ENCODE data around the gene ERFL. TPM values are rescaled to one million over a fixed set of nuclear protein-coding genes. Genes with fewer than 3 reads are reported as not detected.

ERFL gene
- total RNA-seq, 3 donors from 2014 or later = 0.83 to 2.0 (median 1.5) TPM

- no peaks in the 10 kb centered on the region for H3K9me3 Mint-ChIP-seq
- H3K36me3 Mint-ChIP-seq (ENCODE audit: insufficient read depth) = peaks cover 29% of the 10 kb centered on the region
- ATAC-seq (no peak), DNase-seq (no peak)
- H3K4me1 Mint-ChIP-seq (ENCODE audit: low read depth) = peaks cover 30% of the 10 kb centered on the region
- no peaks in the 10 kb centered on the region for H3K27me3 Mint-ChIP-seq (ENCODE audit: low read depth)
- no peak overlapping the region for H3K4me3 Mint-ChIP-seq
Measured at GRCh38 chr19:41906916-41907680, 21.2 kb downstream of the ERFL start.

GRCh38 chr19:41906271-41906670 lies 22.0 kb downstream of the ERFL start:
- DNase-seq (no peak), ATAC-seq (no peak)
- Mint-ChIP-seq H3K4me1 (ENCODE audit: low read depth) (peaks cover 24% of the 10 kb centered on the region), H3K27me3 (ENCODE audit: low read depth) (no peaks in the 10 kb centered on the region), H3K36me3 (ENCODE audit: insufficient read depth) (peaks cover 35% of the 10 kb centered on the region), H3K4me3 (no peak overlapping the region), H3K9me3 (no peaks in the 10 kb centered on the region)

- Mint-ChIP-seq H3K4me3 (no peak overlapping the region), H3K27me3 (ENCODE audit: low read depth) (no peaks in the 10 kb centered on the region), H3K36me3 (ENCODE audit: insufficient read depth) (peaks cover 34% of the 10 kb centered on the region), H3K4me1 (ENCODE audit: low read depth) (peaks cover 17% of the 10 kb centered on the region), H3K9me3 (no peaks in the 10 kb centered on the region)
- no peak for ATAC-seq
- DNase-seq = no peak
Measured at GRCh38 chr19:41905273-41906002, 22.8 kb downstream of the ERFL start.

DNA sequence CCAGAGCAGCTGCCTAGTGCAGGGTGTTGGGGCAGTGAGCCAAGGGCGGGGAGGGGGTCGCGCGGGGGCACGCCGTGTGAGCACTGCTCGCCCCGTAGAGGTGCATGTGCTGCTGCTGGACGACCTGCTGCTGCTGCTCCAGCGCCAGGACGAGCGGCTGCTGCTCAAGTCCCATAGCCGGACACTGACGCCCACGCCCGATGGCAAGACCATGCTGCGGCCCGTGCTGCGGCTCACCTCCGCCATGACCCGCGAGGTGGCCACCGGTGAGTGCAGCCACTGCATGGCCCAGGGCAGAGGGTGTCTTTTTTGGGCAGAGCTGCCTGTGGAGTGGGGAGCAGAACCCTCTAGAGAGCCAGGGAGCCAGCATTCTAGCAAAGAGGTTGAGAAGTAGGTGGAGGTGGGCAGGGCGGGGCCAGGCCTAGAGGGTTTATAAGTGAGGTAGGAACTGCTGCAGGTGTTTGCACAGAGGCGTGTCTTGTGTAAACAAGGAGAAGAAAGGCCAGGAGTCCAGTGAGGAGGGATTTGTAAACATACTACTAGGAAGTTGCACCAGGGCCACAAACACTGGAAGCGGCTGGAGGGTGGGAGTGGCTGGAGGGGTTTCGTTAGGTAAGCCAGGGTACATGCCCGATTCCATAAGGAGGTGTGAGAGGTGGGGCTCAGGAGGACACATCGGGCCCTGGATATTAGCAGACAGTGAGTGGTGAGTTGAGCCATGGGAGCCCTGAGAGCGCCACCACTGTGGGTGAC lies 24.0 kb downstream of the ERFL start:
- Mint-ChIP-seq H3K4me1 (ENCODE audit: low read depth) (peaks cover 20% of the 10 kb centered on the region), H3K4me3 (no peak overlapping the region), H3K36me3 (ENCODE audit: insufficient read depth) (peaks cover 38% of the 10 kb centered on the region), H3K9me3 (no peaks in the 10 kb centered on the region), H3K27me3 (ENCODE audit: low read depth) (no peaks in the 10 kb centered on the region)
- no peak for ATAC-seq
- no peak for DNase-seq

DNA sequence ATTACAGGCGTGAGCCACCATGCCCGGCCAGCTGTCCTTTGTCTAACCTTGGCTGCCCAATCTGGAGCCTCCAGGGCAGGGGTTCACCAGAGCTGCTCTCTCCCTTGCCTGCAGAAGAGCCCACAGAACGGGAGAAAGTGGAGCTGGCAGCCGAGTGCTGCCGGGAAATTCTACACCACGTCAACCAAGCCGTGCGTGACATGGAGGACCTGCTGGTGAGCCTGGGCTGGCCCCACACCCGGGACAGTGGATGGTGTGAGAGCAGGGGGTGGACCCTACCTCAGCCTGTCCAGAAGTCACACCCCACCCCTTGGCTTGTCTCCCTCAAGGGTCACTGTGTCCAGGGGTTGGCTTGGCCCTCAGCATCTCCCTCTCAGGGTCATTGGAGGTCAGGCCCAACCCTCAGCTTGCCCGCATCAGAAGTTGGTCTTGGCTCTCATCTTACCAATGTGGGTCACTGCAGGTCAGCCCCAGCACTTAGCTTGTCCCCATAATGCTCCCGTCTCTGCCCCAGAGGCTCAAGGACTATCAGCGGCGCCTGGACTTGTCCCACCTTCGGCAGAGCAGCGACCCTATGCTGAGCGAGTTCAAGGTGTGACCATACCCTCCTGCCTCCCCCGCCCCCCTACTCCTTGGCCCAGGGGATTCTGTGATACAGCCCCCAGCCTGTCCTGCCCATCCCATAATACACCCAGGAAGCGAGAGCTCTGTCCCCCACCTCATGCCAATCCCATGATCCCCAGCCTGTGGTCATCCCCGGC lies 24.9 kb downstream of the ERFL start:
- H3K36me3 Mint-ChIP-seq (ENCODE audit: insufficient read depth) = peaks cover 46% of the 10 kb centered on the region
- H3K4me3 Mint-ChIP-seq = no peak overlapping the region
- no peaks in the 10 kb centered on the region for H3K9me3 Mint-ChIP-seq
- ATAC-seq = no peak
- DNase-seq = no peak
- H3K27me3 Mint-ChIP-seq (ENCODE audit: low read depth) = no peaks in the 10 kb centered on the region
- peaks cover 27% of the 10 kb centered on the region for H3K4me1 Mint-ChIP-seq (ENCODE audit: low read depth)

- ATAC-seq (no peak), DNase-seq (no peak)
- no peaks in the 10 kb centered on the region for H3K9me3 Mint-ChIP-seq
- H3K36me3 Mint-ChIP-seq (ENCODE audit: insufficient read depth) = peaks cover 50% of the 10 kb centered on the region
- no peaks in the 10 kb centered on the region for H3K27me3 Mint-ChIP-seq (ENCODE audit: low read depth)
- no peak overlapping the region for H3K4me3 Mint-ChIP-seq
- peaks cover 33% of the 10 kb centered on the region for H3K4me1 Mint-ChIP-seq (ENCODE audit: low read depth)
Measured at GRCh38 chr19:41902594-41902993, 25.7 kb downstream of the ERFL start.

- ATAC-seq (no peak), DNase-seq (no peak)
- H3K9me3 Mint-ChIP-seq = no peaks in the 10 kb centered on the region
- H3K27me3 Mint-ChIP-seq (ENCODE audit: low read depth) = no peaks in the 10 kb centered on the region
- H3K4me1 Mint-ChIP-seq (ENCODE audit: low read depth) = peaks cover 34% of the 10 kb centered on the region
- H3K36me3 Mint-ChIP-seq (ENCODE audit: insufficient read depth) = peaks cover 47% of the 10 kb centered on the region
- no peak overlapping the region for H3K4me3 Mint-ChIP-seq
Measured at GRCh38 chr19:41901707-41902360, 26.4 kb downstream of the ERFL start.

GRCh38 chr19:41898235-41898634 lies 30.0 kb downstream of the ERFL start:
- ATAC-seq (no peak), DNase-seq (no peak)
- no peak overlapping the region for H3K4me3 Mint-ChIP-seq
- peaks cover 40% of the 10 kb centered on the region for H3K4me1 Mint-ChIP-seq (ENCODE audit: low read depth)
- H3K27me3 Mint-ChIP-seq (ENCODE audit: low read depth) = no peaks in the 10 kb centered on the region
- H3K36me3 Mint-ChIP-seq (ENCODE audit: insufficient read depth) = peaks cover 37% of the 10 kb centered on the region
- H3K9me3 Mint-ChIP-seq = no peaks in the 10 kb centered on the region

DNA sequence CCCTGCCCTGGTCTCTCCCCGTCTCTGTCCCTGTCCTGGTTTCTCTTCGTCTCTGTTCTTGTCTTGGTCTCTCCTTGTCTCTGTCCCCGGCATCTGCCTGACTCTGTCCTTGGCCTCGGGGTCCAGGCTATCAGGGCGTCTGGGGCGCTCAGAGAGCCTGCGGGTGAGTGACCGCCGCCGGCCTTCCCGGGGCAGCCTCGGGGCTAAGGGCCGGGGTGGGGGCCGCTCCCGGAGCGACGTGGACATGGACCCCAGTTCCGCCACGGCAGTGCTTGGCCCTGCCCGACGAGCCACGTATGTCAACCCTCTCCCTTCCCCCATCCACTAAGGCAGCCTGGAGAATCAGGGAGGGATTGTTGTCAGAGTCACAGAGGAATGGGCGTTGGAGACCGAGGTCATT lies 30.4 kb downstream of the ERFL start:
- Mint-ChIP-seq H3K9me3 (no peaks in the 10 kb centered on the region), H3K4me3 (no peak overlapping the region), H3K4me1 (ENCODE audit: low read depth) (peaks cover 43% of the 10 kb centered on the region), H3K27me3 (ENCODE audit: low read depth) (no peaks in the 10 kb centered on the region), H3K36me3 (ENCODE audit: insufficient read depth) (peaks cover 37% of the 10 kb centered on the region)
- DNase-seq (no peak), ATAC-seq (no peak)

- no peaks in the 10 kb centered on the region for H3K9me3 Mint-ChIP-seq
- no peaks in the 10 kb centered on the region for H3K27me3 Mint-ChIP-seq (ENCODE audit: low read depth)
- no peak for DNase-seq
- peaks cover 36% of the 10 kb centered on the region for H3K36me3 Mint-ChIP-seq (ENCODE audit: insufficient read depth)
- peaks cover 48% of the 10 kb centered on the region for H3K4me1 Mint-ChIP-seq (ENCODE audit: low read depth)
- no peak for ATAC-seq
- no peak overlapping the region for H3K4me3 Mint-ChIP-seq
Measured at GRCh38 chr19:41897181-41897580, 31.1 kb downstream of the ERFL start.

- H3K4me3 Mint-ChIP-seq = no peak overlapping the region
- no peaks in the 10 kb centered on the region for H3K9me3 Mint-ChIP-seq
- no peak for DNase-seq
- H3K4me1 Mint-ChIP-seq (ENCODE audit: low read depth) = peaks cover 54% of the 10 kb centered on the region
- no peak for ATAC-seq
- H3K27me3 Mint-ChIP-seq (ENCODE audit: low read depth) = no peaks in the 10 kb centered on the region
- H3K36me3 Mint-ChIP-seq (ENCODE audit: insufficient read depth) = peaks cover 32% of the 10 kb centered on the region
Measured at GRCh38 chr19:41896581-41896942, 31.7 kb downstream of the ERFL start.

GRCh38 chr19:41895745-41896580 lies 32.3 kb downstream of the ERFL start:
- no peak overlapping the region for H3K4me3 Mint-ChIP-seq
- DNase-seq (no peak), ATAC-seq (peak; percentile 65 to 69)
- H3K4me1 Mint-ChIP-seq (ENCODE audit: low read depth) = peaks cover 58% of the 10 kb centered on the region
- H3K27me3 Mint-ChIP-seq (ENCODE audit: low read depth) = no peaks in the 10 kb centered on the region
- H3K9me3 Mint-ChIP-seq = no peaks in the 10 kb centered on the region
- H3K36me3 Mint-ChIP-seq (ENCODE audit: insufficient read depth) = peaks cover 33% of the 10 kb centered on the region

DNA sequence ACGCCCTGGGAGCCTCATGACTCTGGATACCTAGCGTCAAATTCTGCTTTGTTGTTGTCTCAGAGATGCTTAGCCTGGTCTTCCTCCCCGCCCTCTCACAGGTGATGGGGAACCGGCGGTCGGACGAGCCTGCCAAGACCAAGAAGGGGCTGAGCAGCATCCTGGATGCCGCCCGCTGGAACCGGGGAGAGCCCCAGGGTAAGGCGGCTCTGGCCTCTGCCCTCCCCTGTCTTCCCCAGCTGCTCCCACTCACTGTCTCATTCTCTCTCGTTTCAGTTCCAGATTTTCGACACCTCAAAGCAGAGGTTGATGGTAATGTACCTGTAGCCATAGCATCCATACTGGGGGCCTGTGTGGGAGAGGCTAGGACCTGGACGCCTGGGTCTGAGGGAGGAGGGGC lies 33.9 kb downstream of the ERFL start:
- H3K4me1 Mint-ChIP-seq (ENCODE audit: low read depth) = peaks cover 63% of the 10 kb centered on the region
- DNase-seq (no peak), ATAC-seq (no peak)
- H3K27me3 Mint-ChIP-seq (ENCODE audit: low read depth) = no peaks in the 10 kb centered on the region
- H3K4me3 Mint-ChIP-seq = no peak overlapping the region
- peaks cover 32% of the 10 kb centered on the region for H3K36me3 Mint-ChIP-seq (ENCODE audit: insufficient read depth)
- no peaks in the 10 kb centered on the region for H3K9me3 Mint-ChIP-seq
